Smooth muscle cell (in vitro differentiated cells): ENCODE data around the gene ERBB4. TPM values are rescaled to one million over a fixed set of nuclear protein-coding genes. Genes with fewer than 3 reads are reported as not detected.

Source experiments
- DNase-seq: peaks from one replicate; lab custom pipeline; 2025; ENCODE audit not compliant: unreplicated experiment; lab: John Stamatoyannopoulos, UW
- H2AFZ ChIP-seq: fragments of 200-600 bp; sonication (generic); 2 replicates; pipeline ENCODE4 v1.6.0; 2016; ENCODE audit warnings: antibody characterized with exemption, low read depth, mild to moderate bottlenecking
- H3F3A ChIP-seq: fragments of 200-600 bp; sonication (generic); 2 replicates; pipeline ENCODE4 v1.6.0; 2017; ENCODE audit warnings: antibody characterized with exemption, low read depth
- H3K27ac ChIP-seq: fragments of 200-600 bp; sonication (generic); 2 replicates; pipeline ENCODE4 v1.5.1; 2016; ENCODE audit warnings: low read depth, mild to moderate bottlenecking
- H3K27me3 ChIP-seq: fragments of 200-600 bp; sonication (generic); 2 replicates; pipeline ENCODE4 v1.6.1; 2016; ENCODE audit warnings: low read depth, mild to moderate bottlenecking
- H3K36me3 ChIP-seq: fragments of 200-600 bp; sonication (generic); 2 replicates; pipeline ENCODE4 v1.5.1; 2016; ENCODE audit warnings: low read depth
- H3K4me1 ChIP-seq: fragments of 200-600 bp; sonication (generic); 2 replicates; pipeline ENCODE4 v1.5.1; 2016; ENCODE audit warnings: low read depth
- H3K4me2 ChIP-seq: fragments of 200-600 bp; sonication (generic); 2 replicates; pipeline ENCODE4 v1.6.0; 2016; ENCODE audit warnings: mild to moderate bottlenecking
- H3K4me3 ChIP-seq: fragments of 200-600 bp; sonication (generic); 2 replicates; pipeline ENCODE4 v1.5.1; 2016; ENCODE audit warnings: mild to moderate bottlenecking
- H3K79me2 ChIP-seq: fragments of 200-600 bp; sonication (generic); 2 replicates; pipeline ENCODE4 v1.6.0; 2016; ENCODE audit warnings: low read depth, mild to moderate bottlenecking
- H3K9ac ChIP-seq: fragments of 200-600 bp; sonication (generic); 2 replicates; pipeline ENCODE4 v1.6.0; 2016; ENCODE audit warnings: low read depth
- H3K9me3 ChIP-seq: fragments of 200-600 bp; sonication (generic); replicated peaks from 2 replicates; pipeline ENCODE4 v1.5.1; 2016; ENCODE audit warnings: low read depth
- H4K20me1 ChIP-seq: fragments of 200-600 bp; sonication (generic); 2 replicates; pipeline ENCODE4 v1.6.0; 2016; ENCODE audit warnings: low read depth
- CTCF ChIP-seq: fragments of 200-600 bp; sonication (generic); IDR thresholded peaks from 2 replicates; pipeline ENCODE4 v1.5.1; 2017; ENCODE audit warnings: borderline replicate concordance, mild to moderate bottlenecking, antibody characterized with exemption; ENCODE audit not compliant: insufficient read depth, poor library complexity, severe bottlenecking
- WGBS: methylation state at CpG from one replicate; pipeline ENCODE4 v1.1.7; 2016; ENCODE audit warnings: low lambda C conversion rate; 5-methylcytosine and 5-hydroxymethylcytosine counted together
- polyA plus RNA-seq: library from polyadenylated mRNA; unstranded; fragments of >200 nt; fragmentation: Nextera tagmentation; extraction: Ambion mirVana; gene quantifications from 2 replicates; pipeline ENCODE4 v1.2.1, GENCODE V29; 2016
- total RNA-seq: library from RNA; depleted of rRNA; stranded (reverse); fragments of >200 nt; gene quantifications from 2 replicates; pipeline ENCODE4 v1.2.3, GENCODE V29; 2014

The ERBB4 gene
- total and polyA plus RNA-seq, 2 experiments from 2014 or later: 0.67 TPM; not detected in 1

DNA sequence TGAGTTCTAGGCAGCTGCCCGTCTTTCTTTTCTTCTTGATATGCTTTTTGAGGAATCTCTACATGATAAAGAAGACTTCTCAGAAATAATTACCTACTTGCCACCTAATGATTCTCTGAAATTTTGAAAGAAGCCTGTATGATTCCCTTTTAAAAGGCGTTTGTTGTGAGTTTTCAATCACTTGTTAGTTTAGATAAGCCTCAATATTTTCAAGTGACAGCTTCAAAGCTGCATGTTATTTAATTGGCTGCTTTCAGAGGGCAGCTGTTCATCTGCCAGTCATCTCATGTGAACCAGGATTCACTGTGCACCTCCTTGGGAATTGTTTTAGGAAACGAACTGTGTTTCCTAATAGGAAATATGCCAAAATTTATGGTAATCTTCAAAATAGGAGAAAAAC is 1044.1 kb downstream of the ERBB4 start:
- H3F3A ChIP-seq: no peaks in the 10 kb centered on the region
- H3K79me2 ChIP-seq: no peaks in the 10 kb centered on the region
- H3K27ac ChIP-seq: no peak overlapping the region
- H2AFZ ChIP-seq: peak overlapping the region; percentile 18
- no peaks in the 10 kb centered on the region for H4K20me1 ChIP-seq
- no peak overlapping the region for H3K9ac ChIP-seq
- 68% methylated on average over 3 of the region's 3 CpGs for WGBS
- H3K4me1 ChIP-seq: no peaks in the 10 kb centered on the region
- TF ChIP-seq CTCF: no peak
- H3K27me3 ChIP-seq: no peaks in the 10 kb centered on the region
- no peak for DNase-seq
- H3K4me3 ChIP-seq: no peak overlapping the region
- no peak overlapping the region for H3K4me2 ChIP-seq
- no peaks in the 10 kb centered on the region for H3K9me3 ChIP-seq
- H3K36me3 ChIP-seq: no peaks in the 10 kb centered on the region

- H3F3A ChIP-seq: no peaks in the 10 kb centered on the region
- no peak overlapping the region for H3K9ac ChIP-seq
- no peaks in the 10 kb centered on the region for H3K4me1 ChIP-seq
- H3K4me3 ChIP-seq: no peak overlapping the region
- no peaks in the 10 kb centered on the region for H4K20me1 ChIP-seq
- TF ChIP-seq CTCF: no peak
- H3K36me3 ChIP-seq: no peaks in the 10 kb centered on the region
- no peaks in the 10 kb centered on the region for H3K27me3 ChIP-seq
- 82% methylated on average over 8 of the region's 8 CpGs for WGBS
- H3K9me3 ChIP-seq: no peaks in the 10 kb centered on the region
- H3K4me2 ChIP-seq: no peak overlapping the region
- no peak overlapping the region for H3K27ac ChIP-seq
- peak overlapping the region; percentile 18 for H2AFZ ChIP-seq
- H3K79me2 ChIP-seq: no peaks in the 10 kb centered on the region
- no peak for DNase-seq
These were observed 1044.5 kb downstream of the ERBB4 start for GRCh38 chr2:211494085-211494484.

- DNase-seq: no peak
These were observed 1050.9 kb downstream of the ERBB4 start for GRCh38 chr2:211487733-211488132.

More at GRCh38 chr2:211487733-211488132, 1050.9 kb downstream of the ERBB4 start:
- TF ChIP-seq CTCF: no peak
- H3K9ac ChIP-seq: no peak overlapping the region
- no peak overlapping the region for H3K4me3 ChIP-seq
- H4K20me1 ChIP-seq: no peaks in the 10 kb centered on the region
- no peaks in the 10 kb centered on the region for H3K27me3 ChIP-seq
- H2AFZ ChIP-seq: no peak overlapping the region
- H3F3A ChIP-seq: no peaks in the 10 kb centered on the region
- no peaks in the 10 kb centered on the region for H3K79me2 ChIP-seq
- no peak overlapping the region for H3K27ac ChIP-seq
- no peaks in the 10 kb centered on the region for H3K36me3 ChIP-seq
- 86% methylated on average over 2 of the region's 2 CpGs for WGBS
- peaks cover 10% of the 10 kb centered on the region for H3K4me1 ChIP-seq
- no peaks in the 10 kb centered on the region for H3K9me3 ChIP-seq
- no peak overlapping the region for H3K4me2 ChIP-seq
